ENCODE data around the gene MAP2K5.

- TF ChIP-seq CTCF (IDR thresholded peaks at IDR 0.05) (no peak), POLR2A (IDR thresholded peaks at IDR 0.05) (no peak)
Observed at GRCh38 chr15:67719330-67719959, 176.9 kb downstream of the MAP2K5 start.
